HG03354 (cell line): ENCODE measurements around the gene C6orf132.
"Not testable (repeated sequence)": the region's sequence is repeated elsewhere in the genome, so short reads cannot be mapped to it uniquely, and the experiment has no call there.

Source experiments
- ATAC-seq: cut with Tn5 transposase; IDR thresholded peaks from one replicate; pipeline ENCODE4 v1.9.1; 2021; ENCODE audit warnings: mild to moderate bottlenecking; ENCODE audit not compliant: unreplicated experiment, poor library complexity, severe bottlenecking

Gene C6orf132

GRCh38 chr6:42162384-42162783 lies 20.0 kb upstream of the C6orf132 start:
- no peak for ATAC-seq

DNA sequence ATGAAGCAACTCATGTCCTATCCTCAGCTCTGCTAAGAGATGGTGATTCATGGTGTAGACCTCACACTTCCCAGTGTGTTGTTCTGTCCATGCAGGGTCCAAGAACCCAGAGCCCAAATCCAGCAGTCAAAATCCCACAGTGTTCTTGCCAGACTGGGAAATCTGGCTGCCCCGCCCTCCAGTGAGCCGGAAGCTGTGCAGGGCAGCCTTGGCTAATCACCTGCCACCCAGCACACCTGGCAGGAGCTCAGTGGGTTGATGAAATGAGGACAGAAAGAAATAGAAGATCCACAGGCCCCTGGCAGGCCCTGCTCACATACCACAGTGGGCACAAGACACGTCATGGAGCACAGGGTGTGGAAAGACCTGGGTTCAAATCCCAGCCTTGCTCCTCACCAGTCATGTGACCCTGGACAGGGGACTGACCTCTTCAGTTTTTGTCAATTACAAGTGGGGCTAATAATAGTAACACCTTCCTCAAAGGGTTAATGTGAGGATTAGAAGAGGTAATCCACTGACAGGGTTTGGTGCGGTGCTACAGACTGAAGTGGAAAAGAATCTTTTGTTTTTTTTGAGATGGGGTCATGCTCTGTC lies 17.1 kb upstream of the C6orf132 start:
- no peak for ATAC-seq

DNA sequence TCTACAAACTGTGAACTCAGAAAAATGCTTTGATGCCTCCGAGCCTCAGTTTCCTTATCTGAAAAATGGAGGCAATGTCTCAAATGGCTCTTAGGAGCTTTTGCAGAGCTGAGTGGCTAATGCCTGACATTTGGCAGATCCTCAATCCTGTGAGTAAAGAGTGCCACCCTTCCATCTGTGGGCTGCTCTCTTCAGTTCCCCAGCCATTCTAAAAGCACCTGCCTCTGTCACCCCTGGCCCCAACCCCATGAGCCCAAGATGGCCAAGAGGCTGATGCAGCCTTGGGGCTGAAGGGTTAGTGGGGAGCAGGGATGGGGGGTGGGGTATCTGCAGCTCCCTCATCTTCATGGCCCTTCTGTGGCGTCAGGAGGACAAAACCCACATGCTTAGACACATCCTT lies 16.2 kb upstream of the C6orf132 start:
- ATAC-seq = no peak

GRCh38 chr6:42158011-42158410 lies 15.6 kb upstream of the C6orf132 start:
- no peak for ATAC-seq

GRCh38 chr6:42156638-42157037 lies 14.2 kb upstream of the C6orf132 start:
- no peak for ATAC-seq

- ATAC-seq = no peak
Observed at GRCh38 chr6:42155293-42155692, 12.9 kb upstream of the C6orf132 start.

DNA sequence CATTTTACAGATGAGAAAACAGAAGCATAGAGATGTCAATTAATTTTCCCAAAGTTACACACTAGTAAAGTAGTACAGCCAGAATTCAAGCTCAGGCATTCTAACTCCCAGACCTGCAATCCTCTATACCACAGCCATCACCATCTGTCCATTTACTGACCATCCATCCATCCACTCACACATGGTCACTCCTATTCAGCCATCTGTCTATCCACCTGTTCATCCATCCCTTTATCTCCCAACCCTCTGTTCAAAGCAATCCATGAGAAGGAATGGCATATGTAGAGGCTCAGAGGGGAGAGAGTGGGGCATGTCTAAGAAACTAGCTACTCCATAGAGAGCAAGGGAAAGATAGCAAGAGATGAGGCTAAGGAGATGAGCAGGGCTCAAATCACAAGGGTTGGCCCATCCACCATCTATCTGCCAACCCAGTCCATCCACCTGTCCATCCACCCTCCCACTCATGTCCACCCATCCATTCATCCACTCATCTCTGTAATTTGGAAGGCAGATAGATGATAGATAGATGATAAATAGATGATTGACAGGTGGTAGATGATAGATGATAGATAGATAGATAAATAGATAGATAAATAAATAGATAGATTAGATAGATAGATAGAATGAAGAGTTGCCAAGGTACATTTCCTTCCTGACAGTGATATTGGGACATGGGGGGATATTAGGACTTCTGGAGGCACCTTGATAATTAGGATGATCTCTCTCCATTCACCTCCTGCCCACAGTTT lies 12.2 kb upstream of the C6orf132 start:
- no peak for ATAC-seq

DNA sequence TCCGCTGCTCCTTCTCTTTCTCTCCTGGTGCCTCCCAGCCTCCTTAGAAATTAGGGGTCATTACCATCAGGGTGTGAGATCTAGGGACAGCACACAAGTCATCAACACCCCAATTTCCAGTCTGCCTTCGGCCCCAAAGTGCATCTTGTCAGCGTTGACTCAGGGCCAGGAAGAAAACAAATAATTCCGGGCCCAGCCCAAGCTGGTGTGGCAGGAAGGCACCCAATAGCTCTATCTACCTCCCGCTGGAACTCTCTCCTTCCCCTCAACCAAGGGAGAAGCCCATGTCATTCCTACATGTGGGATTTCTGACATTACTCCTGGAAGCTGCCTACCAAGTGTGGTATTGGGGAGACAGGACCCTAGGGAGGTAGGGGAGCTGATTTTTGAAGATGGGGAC lies 11.5 kb upstream of the C6orf132 start:
- ATAC-seq = no peak

GRCh38 chr6:42152528-42153213 lies 10.3 kb upstream of the C6orf132 start:
- not testable (repeated sequence) for ATAC-seq

DNA sequence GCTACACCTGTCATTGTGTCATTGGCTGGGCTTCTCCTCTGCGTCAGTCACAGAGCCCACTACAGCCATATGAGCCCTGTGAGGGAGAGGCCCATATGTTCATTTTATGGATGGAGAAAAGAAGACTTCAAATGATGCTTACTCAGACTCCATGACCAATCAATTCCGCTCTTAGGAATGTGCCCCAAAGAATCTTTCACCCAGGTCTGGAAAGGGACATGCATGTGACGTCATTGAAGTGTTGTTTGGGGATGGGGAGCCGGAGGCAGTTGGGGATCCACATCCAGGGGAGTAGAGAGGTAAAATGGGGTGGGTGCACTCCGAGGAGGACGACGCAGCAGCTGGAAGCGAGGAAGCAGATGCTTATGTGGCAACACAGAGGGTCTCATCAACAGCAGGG lies 9.6 kb upstream of the C6orf132 start:
- no peak for ATAC-seq

DNA sequence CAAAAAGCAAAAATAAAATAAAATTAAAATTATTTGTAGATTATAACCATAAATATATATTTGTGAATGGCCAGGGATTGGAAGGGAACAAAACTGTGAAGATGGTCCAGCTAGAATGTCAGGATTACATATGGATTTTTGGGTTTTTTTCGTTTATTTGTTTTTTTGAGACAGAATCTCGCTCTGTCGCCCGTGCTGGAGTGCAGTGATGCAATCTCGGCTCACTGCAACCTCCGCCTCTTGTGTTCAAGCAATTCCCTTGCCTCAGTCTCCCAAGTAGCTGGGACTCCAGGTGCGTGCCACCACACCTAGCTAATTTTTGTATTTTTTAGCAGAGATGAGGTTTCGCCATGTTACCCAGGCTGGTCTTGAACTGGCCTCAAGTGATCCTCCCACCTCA lies 7.8 kb upstream of the C6orf132 start:
- no peak for ATAC-seq

DNA sequence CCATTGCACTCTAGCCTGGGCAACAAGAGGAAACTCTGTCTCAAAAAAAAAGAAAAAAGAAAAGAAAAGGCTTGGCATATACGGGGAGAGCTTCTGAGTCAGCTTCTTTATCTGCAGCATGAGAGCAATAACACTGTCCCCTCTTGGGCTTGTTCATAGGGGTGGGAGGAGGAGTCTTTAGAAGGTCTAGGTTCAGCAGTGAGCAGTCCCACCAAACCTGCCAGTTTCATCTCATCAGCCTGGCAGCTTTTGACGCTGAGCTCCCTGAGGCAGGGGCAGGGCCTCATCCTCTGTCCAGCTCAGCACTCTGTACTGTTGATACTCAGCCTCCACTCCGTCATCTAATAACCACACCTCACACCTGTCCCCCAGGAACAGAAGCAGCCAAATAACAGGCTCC lies 5.6 kb upstream of the C6orf132 start:
- no peak for ATAC-seq

- ATAC-seq = no peak
Observed at GRCh38 chr6:42147138-42147562, 4.7 kb upstream of the C6orf132 start.

- no peak for ATAC-seq
Observed at GRCh38 chr6:42141603-42142117, 760 bp downstream of the C6orf132 start.

GRCh38 chr6:42140756-42141602 lies 1.4 kb downstream of the C6orf132 start:
- ATAC-seq = no peak

GRCh38 chr6:42140032-42140431 lies 2.4 kb downstream of the C6orf132 start:
- ATAC-seq = no peak

- no peak for ATAC-seq
Observed at GRCh38 chr6:42138630-42139619, 3.5 kb downstream of the C6orf132 start.

- no peak for ATAC-seq
Observed at GRCh38 chr6:42138190-42138589, 4.2 kb downstream of the C6orf132 start.
